BLaER1 (cell line): ENCODE data around the gene DAGLA.

ENCODE experiments used
- H3K27ac ChIP-seq: shearing (Covaris generic); formaldehyde crosslinking; 2 replicates; pipeline ENCODE4 v1.8.1; 2022
- H3K27me3 ChIP-seq: shearing (Covaris generic); formaldehyde crosslinking; 2 replicates; pipeline ENCODE4 v1.8.1; 2022
- H3K36me3 ChIP-seq: shearing (Covaris generic); formaldehyde crosslinking; 2 replicates; pipeline ENCODE4 v1.8.1; 2022
- H3K4me1 ChIP-seq: shearing (Covaris generic); formaldehyde crosslinking; 2 replicates; pipeline ENCODE4 v1.8.1; 2022
- H3K4me2 ChIP-seq: shearing (Covaris generic); formaldehyde crosslinking; 2 replicates; pipeline ENCODE4 v1.8.1; 2022
- H3K4me3 ChIP-seq: shearing (Covaris generic); formaldehyde crosslinking; 2 replicates; pipeline ENCODE4 v1.8.1; 2022
- H3K9ac ChIP-seq: shearing (Covaris generic); formaldehyde crosslinking; 2 replicates; pipeline ENCODE4 v1.8.1; 2022
- H3K9me3 ChIP-seq: shearing (Covaris generic); formaldehyde crosslinking; 2 replicates; pipeline ENCODE4 v1.8.1; 2022
- H4K20me1 ChIP-seq: shearing (Covaris generic); formaldehyde crosslinking; 2 replicates; pipeline ENCODE4 v1.8.1; 2022
- Cebpa-rat ChIP-seq: shearing (Covaris generic); IDR thresholded peaks from 2 replicates; pipeline ENCODE4 v1.8.1; 2022

The DAGLA gene

DNA sequence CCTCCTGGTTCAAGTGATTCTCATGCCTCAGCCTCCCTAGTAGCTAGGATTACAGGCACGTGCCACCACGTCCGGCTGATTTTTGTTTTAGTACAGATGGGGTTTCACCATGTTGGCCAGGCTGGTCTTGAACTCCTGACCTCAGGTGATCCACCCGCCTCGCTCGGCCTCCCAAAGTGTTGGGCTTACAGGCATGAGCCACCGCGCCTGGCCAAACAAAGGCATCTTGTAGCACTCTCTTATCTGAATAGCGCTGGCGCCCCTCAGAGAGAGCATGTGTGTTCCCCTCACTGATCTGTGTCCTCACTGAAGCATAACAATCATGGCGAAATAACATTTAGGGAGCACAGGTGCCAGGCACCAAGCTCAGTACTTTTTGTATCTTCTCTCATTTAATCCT, 7.2 kb downstream of the DAGLA start:
- peak overlapping the region; percentile 87 for H3K4me2 ChIP-seq
- no peak overlapping the region; the same call in 1 of the 2 replicates for H3K27ac ChIP-seq
- no peaks in the 10 kb centered on the region for H3K9me3 ChIP-seq
- no peaks in the 10 kb centered on the region for H3K27me3 ChIP-seq
- peaks cover 13% of the 10 kb centered on the region; the same call in 1 of the 2 replicates for H4K20me1 ChIP-seq
- H3K9ac ChIP-seq, result no peak overlapping the region
- no peak overlapping the region for H3K4me3 ChIP-seq
- H3K4me1 ChIP-seq, result peaks cover 97% of the 10 kb centered on the region
- no peak for TF ChIP-seq Cebpa-rat
- H3K36me3 ChIP-seq, result no peaks in the 10 kb centered on the region

DNA sequence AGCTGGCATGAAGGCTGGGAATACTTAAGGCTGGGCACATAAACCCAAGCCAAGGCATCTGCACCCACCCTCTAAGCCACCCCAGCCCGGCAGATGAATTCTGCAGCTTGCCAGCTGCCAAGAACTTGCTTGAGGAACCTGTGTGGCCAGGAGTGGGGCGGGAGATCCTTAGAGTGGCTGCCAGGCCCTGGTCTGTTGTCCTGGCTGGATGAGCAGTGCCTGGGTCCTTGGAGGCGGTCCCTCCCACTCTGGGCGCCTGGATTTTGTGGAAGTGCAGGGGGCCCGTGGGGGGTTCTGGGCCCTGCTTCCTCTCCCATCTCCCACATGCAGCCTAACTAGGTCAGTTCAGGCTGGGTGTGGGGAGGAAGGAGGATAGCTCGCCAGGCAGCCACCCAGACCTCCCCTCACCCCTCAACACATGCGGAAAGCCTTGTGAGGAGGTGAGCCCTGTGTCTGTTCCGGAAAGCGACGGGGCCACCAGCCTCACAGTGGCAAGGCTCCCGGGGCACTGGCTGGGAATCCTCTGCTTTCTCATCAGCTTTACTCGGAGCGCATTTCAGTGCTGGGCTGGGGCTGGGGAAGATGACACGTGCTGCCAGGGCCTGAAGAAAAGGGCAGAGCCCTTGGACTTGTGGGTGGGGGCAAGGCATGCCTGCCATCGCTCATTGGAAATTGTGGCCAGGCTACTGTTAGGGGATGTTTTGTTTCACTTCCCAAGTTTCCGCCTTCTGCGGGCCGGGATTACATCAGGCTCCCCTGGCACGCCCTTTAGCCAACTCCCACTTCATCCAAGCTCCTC, 8.4 kb downstream of the DAGLA start:
- H3K36me3 ChIP-seq, result no peaks in the 10 kb centered on the region
- no peak for TF ChIP-seq Cebpa-rat
- no peaks in the 10 kb centered on the region for H3K27me3 ChIP-seq
- peaks cover 92% of the 10 kb centered on the region for H3K4me1 ChIP-seq
- no peak overlapping the region for H3K4me3 ChIP-seq
- peaks cover 4% of the 10 kb centered on the region; the same call in 1 of the 2 replicates for H4K20me1 ChIP-seq
- H3K27ac ChIP-seq, result peak overlapping the region; percentile 37; the same call in 1 of the 2 replicates
- H3K9ac ChIP-seq, result no peak overlapping the region; the same call in 1 of the 2 replicates
- no peaks in the 10 kb centered on the region for H3K9me3 ChIP-seq
- peak overlapping the region; percentile 61 for H3K4me2 ChIP-seq

DNA sequence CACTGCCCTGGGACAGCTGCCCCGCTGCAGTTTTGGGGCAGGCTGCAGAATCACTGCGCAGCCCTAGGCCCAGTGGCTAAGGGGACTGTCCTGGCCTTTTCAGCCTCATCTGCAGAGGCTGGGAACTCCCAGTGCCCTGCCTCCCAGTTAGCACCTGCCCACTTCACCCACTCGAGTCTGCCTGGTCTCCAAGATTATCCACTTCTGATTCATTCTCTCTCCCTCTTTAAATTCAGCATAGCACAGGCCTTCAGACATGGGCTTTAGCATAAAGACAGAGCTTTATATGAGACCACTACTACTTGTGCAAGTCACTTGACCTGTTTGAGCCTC, 8.9 kb downstream of the DAGLA start:
- H4K20me1 ChIP-seq, result no peaks in the 10 kb centered on the region
- H3K27ac ChIP-seq, result no peak overlapping the region
- H3K27me3 ChIP-seq, result no peaks in the 10 kb centered on the region
- H3K4me1 ChIP-seq, result peaks cover 92% of the 10 kb centered on the region
- no peak for TF ChIP-seq Cebpa-rat
- H3K9me3 ChIP-seq, result no peaks in the 10 kb centered on the region
- H3K4me2 ChIP-seq, result peak overlapping the region; percentile 61
- H3K4me3 ChIP-seq, result no peak overlapping the region
- no peaks in the 10 kb centered on the region for H3K36me3 ChIP-seq
- H3K9ac ChIP-seq, result no peak overlapping the region

DNA sequence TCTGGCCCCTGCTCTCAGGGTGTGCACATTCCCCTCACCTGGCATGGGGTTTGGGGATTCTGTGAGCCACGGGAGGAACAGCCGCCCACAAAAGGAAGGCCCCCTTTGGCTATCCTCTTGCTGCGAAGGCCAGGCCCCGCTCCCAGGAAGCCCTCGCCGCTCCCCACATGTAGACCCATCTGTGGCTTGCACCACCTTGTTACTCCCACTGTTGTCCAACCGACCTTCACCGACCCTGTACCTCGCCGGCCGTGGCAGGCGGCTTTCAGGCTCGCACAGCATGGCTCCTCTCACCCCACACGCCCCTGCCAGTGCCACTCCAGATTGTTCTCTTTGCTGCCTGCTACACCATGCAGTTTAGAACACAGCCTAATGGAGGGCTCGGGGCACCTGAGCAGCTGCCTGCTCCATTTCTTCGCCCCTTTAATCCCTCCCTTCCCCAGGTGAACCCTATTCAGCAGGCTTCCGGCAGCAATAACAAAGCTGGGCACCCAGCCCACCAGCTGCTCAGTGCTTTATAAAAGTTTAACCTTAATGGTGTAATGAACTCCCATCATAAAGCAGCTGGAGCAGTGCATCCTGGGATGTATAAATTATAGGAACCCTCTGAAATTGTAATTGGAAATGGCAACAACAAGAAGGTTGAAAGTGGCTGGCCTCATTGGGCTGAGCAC, 10.7 kb downstream of the DAGLA start:
- peak overlapping the region; percentile 44 for H3K4me2 ChIP-seq
- H3K27me3 ChIP-seq, result no peaks in the 10 kb centered on the region
- H3K4me1 ChIP-seq, result peaks cover 92% of the 10 kb centered on the region
- no peak overlapping the region for H3K4me3 ChIP-seq
- H4K20me1 ChIP-seq, result no peaks in the 10 kb centered on the region
- H3K9me3 ChIP-seq, result no peaks in the 10 kb centered on the region
- H3K27ac ChIP-seq, result no peak overlapping the region
- TF ChIP-seq Cebpa-rat, result no peak
- no peaks in the 10 kb centered on the region for H3K36me3 ChIP-seq
- H3K9ac ChIP-seq, result no peak overlapping the region

DNA sequence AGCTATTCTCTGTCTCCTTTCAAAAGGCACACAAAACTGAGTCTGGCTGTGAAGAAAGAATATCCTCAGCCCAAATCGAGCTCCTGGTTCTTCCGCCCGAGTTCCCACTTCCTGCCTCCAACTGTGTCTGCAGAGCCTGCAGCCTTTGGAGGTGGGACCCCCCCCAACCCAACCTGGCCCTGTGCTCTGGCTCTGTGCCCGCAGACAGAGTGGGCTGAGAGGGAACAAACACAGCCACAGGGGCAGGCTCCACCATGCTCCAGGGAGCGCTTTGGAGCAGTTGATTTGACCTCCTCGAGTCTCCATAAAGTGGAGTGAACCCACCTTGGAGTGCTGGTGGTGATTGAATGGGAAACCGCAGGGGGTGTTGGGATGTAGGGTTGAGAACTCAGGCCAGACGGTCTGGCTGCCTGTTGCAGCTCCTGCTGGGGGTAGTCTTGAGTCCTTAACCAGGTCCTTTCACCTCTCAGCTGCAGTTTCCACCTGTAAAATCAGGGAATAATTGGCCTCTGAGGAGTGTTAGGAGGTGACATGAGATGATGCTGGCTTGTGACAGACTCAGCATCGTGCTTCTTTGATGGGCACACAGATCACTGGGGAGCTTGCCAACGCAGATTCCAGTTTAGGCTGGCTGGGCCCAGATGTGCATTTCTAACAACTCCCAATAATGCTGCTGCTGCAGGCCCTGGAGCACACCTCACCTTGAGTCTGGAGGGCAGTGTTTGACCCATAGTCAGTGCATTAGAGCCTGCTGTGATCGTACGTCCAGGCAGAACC, 11.4 kb downstream of the DAGLA start:
- Histone ChIP-seq H3K9ac (no peak overlapping the region), H3K4me3 (no peak overlapping the region), H3K4me2 (peak overlapping the region; percentile 24), H3K9me3 (no peaks in the 10 kb centered on the region), H3K4me1 (peaks cover 92% of the 10 kb centered on the region), H4K20me1 (no peaks in the 10 kb centered on the region), H3K36me3 (no peaks in the 10 kb centered on the region), H3K27ac (no peak overlapping the region), H3K27me3 (no peaks in the 10 kb centered on the region)
- TF ChIP-seq Cebpa-rat, result no peak

DNA sequence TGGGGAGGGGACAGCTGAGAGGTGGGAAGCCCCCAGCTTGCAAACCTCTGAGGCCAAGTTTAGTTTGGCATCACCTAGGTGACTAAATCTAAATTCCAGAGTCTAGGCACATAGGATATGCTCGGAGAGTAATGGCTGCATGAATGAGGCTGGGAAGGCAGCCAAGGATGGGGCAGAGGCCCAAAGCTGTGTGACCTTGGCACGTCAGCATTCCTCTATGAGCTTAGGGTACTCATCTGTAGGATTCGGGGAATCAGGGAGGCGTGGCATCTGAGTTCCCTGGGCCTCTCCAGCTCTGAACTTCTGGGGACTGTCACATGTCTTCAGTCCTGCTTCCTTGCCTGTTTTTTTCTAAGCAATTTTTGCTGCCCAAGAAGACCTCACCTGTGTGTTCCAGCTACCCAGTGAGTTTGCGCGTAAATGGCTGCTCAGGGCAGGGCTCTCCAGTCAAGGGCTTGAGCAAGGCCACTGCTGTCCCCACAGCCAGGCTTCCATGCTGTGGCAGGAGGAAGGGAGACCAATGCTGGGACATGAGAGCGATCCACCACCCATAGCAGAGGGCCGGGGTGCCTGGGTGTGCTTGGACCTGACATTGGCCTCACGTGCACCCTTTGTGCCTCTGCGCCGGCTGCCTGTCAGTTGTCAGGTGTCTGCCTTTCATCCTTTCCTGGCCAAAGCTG, 13.9 kb downstream of the DAGLA start:
- H3K27ac ChIP-seq, result peak overlapping the region; percentile 85
- no peaks in the 10 kb centered on the region for H3K36me3 ChIP-seq
- H3K4me2 ChIP-seq, result peak overlapping the region; percentile 95
- TF ChIP-seq Cebpa-rat, result no peak
- no peaks in the 10 kb centered on the region for H4K20me1 ChIP-seq
- H3K9me3 ChIP-seq, result no peaks in the 10 kb centered on the region
- no peaks in the 10 kb centered on the region for H3K27me3 ChIP-seq
- no peak overlapping the region for H3K4me3 ChIP-seq
- H3K9ac ChIP-seq, result peak overlapping the region; percentile 73
- H3K4me1 ChIP-seq, result peaks cover 92% of the 10 kb centered on the region

DNA sequence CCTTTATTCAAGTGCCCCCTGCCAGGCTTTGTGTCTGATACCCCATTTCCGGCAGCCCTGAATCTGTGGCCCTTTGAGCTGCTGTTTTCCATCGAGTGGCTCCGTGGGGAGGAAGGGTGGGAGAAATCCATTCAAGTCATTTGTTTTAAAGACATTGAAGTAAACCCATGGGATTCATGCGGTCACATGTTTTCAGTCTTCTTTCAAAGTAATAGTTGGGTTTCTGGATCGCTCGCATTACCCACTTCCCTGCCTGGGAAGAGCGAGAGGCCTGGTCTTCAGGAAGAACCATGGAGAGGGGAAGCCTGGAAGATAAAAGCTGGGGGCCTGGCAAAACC, 14.4 kb downstream of the DAGLA start:
- peaks cover 95% of the 10 kb centered on the region for H3K4me1 ChIP-seq
- TF ChIP-seq Cebpa-rat, result no peak
- no peaks in the 10 kb centered on the region for H3K9me3 ChIP-seq

DNA sequence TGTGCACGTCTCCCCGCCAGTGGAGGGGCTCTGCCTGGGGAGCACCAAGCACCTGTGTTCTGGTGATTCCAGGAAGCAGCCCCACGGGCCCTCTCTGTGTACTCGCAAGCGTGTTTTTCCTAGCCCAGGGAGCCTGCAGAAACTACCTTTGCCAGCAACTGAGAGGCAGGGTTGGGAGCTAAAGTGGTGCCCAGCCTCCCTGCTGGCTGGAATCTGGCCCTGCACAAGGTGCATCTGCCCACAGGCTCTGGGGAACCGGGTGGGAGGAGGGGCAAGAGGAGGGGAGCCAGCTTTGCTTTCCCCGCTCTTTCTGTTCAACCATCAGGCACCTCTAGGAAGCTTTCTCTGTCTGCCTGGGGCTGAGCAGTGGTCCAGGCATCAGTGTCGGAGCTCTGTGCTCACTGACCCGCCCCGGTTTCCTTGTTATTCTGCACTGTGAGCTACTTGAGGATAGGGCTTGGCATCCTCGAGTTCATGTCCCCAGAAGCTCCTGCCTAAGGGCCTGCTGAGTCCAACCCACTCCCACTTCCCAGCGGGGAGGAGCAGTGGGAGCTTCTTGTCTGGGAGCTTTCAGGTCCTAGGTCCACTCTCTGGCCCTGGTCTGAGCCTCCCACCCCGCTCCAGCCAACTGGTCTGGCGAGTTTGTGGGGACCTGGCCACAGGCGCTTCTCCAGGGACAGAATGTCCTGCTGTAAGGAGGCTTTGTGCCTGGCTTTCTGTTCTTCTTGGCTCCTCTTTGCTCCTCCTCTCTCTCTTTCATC, 14.9 kb downstream of the DAGLA start:
- H3K9ac ChIP-seq, result peak overlapping the region; percentile 73
- peak overlapping the region; percentile 95 for H3K4me2 ChIP-seq
- TF ChIP-seq Cebpa-rat, result no peak
- no peaks in the 10 kb centered on the region for H4K20me1 ChIP-seq
- H3K4me3 ChIP-seq, result peak overlapping the region; percentile 22; the same call in 1 of the 2 replicates
- peaks cover 95% of the 10 kb centered on the region for H3K4me1 ChIP-seq
- no peaks in the 10 kb centered on the region for H3K9me3 ChIP-seq
- H3K36me3 ChIP-seq, result no peaks in the 10 kb centered on the region
- H3K27ac ChIP-seq, result peak overlapping the region; percentile 85
- H3K27me3 ChIP-seq, result no peaks in the 10 kb centered on the region

More for the DNA sequence above, 14.4 kb downstream of the DAGLA start:
- Histone ChIP-seq H3K9ac (peak overlapping the region; percentile 73), H3K27ac (peak overlapping the region; percentile 85), H3K4me3 (peak overlapping the region; percentile 22; the same call in 1 of the 2 replicates), H3K27me3 (no peaks in the 10 kb centered on the region), H3K36me3 (no peaks in the 10 kb centered on the region), H4K20me1 (no peaks in the 10 kb centered on the region), H3K4me2 (peak overlapping the region; percentile 95)

DNA sequence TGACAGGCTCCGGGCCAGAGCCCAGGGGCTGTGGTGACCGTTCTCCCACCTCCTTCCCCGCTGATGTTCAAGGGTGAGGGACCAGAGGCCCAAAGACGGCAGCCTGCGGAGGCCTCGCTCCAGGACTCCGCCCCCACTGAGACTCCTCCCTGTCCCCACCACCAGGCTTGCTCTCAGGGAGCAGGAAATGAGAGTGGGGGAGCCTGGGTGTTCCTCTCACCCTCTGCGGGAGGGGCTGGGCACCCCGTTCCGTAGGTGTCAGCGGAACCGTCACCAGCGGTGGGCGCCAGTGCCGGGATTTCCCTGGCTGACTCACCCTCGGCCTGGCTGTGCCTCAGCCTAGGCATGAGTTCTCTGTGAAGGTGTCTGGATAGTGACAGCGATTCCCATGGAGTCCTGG, 15.7 kb downstream of the DAGLA start:
- no peak for TF ChIP-seq Cebpa-rat
- no peaks in the 10 kb centered on the region for H4K20me1 ChIP-seq
- peak overlapping the region; percentile 73 for H3K9ac ChIP-seq
- H3K4me3 ChIP-seq, result no peak overlapping the region
- H3K36me3 ChIP-seq, result no peaks in the 10 kb centered on the region
- H3K27ac ChIP-seq, result peak overlapping the region; percentile 85
- H3K27me3 ChIP-seq, result no peaks in the 10 kb centered on the region
- no peaks in the 10 kb centered on the region for H3K9me3 ChIP-seq
- peaks cover 95% of the 10 kb centered on the region for H3K4me1 ChIP-seq
- H3K4me2 ChIP-seq, result peak overlapping the region; percentile 95
